ENCODE data around the gene ATG14.

GRCh38 chr14:55457496-55457895 lies 45.9 kb upstream of the ATG14 start:
- TF ChIP-seq POLR2AphosphoS5 (IDR thresholded peaks at IDR 0.05; ENCODE audit: low read depth) = no peak
- no peak for TF ChIP-seq CTCF (IDR thresholded peaks at IDR 0.05; ENCODE audit: insufficient read depth, low read length)
- no peak for TF ChIP-seq GABPA (IDR thresholded peaks at IDR 0.05; ENCODE audit: low read depth)

Measured in HL-60 (cell line).